Measurements from ENCODE around the gene ACADSB. TPM values are rescaled to one million over a fixed set of nuclear protein-coding genes. Genes with fewer than 3 reads are reported as not detected.
A peak's percentile ranks its signal among the peaks of the same experiment; 100 is the strongest.

Gene ACADSB
- total RNA-seq, 1 experiment from 2014 or later, result 14.5 TPM

DNA sequence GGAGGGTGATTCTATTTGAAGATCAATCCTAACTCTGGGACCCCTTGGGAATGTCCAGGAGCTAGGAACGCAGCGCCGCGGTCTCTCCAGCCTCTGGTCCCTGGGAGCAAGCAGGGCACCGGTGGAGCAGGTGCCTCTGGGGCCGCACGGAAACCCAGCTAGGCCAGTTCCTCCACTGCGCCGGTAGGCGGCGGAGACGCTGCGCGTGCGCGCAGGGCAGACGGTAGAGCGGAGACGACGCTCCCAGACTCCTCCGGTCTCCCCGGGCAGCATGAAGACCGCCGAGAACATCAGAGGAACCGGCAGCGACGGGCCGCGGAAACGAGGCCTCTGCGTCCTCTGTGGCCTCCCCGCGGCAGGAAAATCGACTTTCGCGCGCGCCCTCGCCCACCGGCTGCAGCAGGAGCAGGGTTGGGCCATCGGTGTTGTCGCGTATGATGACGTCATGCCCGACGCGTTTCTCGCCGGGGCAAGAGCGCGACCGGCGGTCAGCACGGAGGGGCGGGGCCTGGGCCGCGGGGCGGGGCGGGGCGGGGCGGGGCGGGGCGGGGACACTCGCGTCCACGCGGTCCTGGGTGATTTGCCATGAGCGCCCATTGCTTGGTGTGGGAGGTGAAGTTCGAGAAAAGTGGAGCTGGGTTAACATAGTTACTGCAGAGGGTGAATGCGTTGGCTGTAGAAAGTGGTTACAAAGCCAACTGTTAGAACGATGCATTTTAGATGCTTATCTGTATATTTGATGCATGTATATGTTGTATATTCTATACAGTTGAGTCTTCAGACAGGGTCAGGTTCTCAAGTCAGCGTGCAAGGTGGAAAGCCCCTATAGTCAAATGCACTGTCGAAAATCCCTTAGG, 28.4 kb upstream of the ACADSB start, which contains the start of gene PSTK (continued):
- TF ChIP-seq ERG (CRISPR knock-in tag; IDR thresholded peaks at IDR 0.05) (no peak), ELF4 (CRISPR knock-in tag; IDR thresholded peaks at IDR 0.05; ENCODE audit: low read depth) (no peak), CREM (CRISPR knock-in tag; IDR thresholded peaks at IDR 0.05) (peak; percentile 97), TEAD4 (CRISPR knock-in tag; IDR thresholded peaks at IDR 0.05) (no peak), CREB1 (CRISPR knock-in tag; IDR thresholded peaks at IDR 0.05) (peak; percentile 67), ZBTB21 (CRISPR knock-in tag; IDR thresholded peaks at IDR 0.05; ENCODE audit: borderline replicate concordance) (no peak), IRF1 (CRISPR knock-in tag; IDR thresholded peaks at IDR 0.05) (peak; percentile 56; the same call in 1 of the 2 replicates), TEAD1 (CRISPR knock-in tag; IDR thresholded peaks at IDR 0.05) (peak; percentile 90), ATF1 (CRISPR knock-in tag; IDR thresholded peaks at IDR 0.05) (no peak), MXD4 (CRISPR knock-in tag; IDR thresholded peaks at IDR 0.05; ENCODE audit: borderline replicate concordance) (no peak), ZNF138 (CRISPR knock-in tag; conservative IDR thresholded peaks at IDR 0.05) (0 out of 2 replicates have a peak, but pooled peaks have one; percentile 54), RELA (CRISPR knock-in tag; IDR thresholded peaks at IDR 0.05; ENCODE audit: borderline replicate concordance) (peak; percentile 77; the same call in 1 of the 2 replicates), FOXJ3 (CRISPR knock-in tag; IDR thresholded peaks at IDR 0.05; ENCODE audit: borderline replicate concordance) (no peak), GABPB1 (CRISPR knock-in tag; IDR thresholded peaks at IDR 0.05) (peak; percentile 59; the same call in 1 of the 2 replicates)
- TF ChIP-seq, protein P1, sequence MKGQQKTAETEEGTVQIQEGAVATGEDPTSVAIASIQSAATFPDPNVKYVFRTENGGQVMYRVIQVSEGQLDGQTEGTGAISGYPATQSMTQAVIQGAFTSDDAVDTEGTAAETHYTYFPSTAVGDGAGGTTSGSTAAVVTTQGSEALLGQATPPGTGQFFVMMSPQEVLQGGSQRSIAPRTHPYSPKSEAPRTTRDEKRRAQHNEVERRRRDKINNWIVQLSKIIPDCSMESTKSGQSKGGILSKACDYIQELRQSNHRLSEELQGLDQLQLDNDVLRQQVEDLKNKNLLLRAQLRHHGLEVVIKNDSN (CRISPR knock-in tag; IDR thresholded peaks at IDR 0.05), result peak; percentile 55; the same call in 1 of the 2 replicates
- TF ChIP-seq, protein P2, sequence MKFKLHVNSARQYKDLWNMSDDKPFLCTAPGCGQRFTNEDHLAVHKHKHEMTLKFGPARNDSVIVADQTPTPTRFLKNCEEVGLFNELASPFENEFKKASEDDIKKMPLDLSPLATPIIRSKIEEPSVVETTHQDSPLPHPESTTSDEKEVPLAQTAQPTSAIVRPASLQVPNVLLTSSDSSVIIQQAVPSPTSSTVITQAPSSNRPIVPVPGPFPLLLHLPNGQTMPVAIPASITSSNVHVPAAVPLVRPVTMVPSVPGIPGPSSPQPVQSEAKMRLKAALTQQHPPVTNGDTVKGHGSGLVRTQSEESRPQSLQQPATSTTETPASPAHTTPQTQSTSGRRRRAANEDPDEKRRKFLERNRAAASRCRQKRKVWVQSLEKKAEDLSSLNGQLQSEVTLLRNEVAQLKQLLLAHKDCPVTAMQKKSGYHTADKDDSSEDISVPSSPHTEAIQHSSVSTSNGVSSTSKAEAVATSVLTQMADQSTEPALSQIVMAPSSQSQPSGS (CRISPR knock-in tag; IDR thresholded peaks at IDR 0.05; ENCODE audit: borderline replicate concordance, low read depth), result peak; percentile 63; the same call in 1 of the 2 replicates
- TF ChIP-seq, protein P3, sequence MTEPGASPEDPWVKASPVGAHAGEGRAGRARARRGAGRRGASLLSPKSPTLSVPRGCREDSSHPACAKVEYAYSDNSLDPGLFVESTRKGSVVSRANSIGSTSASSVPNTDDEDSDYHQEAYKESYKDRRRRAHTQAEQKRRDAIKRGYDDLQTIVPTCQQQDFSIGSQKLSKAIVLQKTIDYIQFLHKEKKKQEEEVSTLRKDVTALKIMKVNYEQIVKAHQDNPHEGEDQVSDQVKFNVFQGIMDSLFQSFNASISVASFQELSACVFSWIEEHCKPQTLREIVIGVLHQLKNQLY (CRISPR knock-in tag; IDR thresholded peaks at IDR 0.05), result no peak

DNA sequence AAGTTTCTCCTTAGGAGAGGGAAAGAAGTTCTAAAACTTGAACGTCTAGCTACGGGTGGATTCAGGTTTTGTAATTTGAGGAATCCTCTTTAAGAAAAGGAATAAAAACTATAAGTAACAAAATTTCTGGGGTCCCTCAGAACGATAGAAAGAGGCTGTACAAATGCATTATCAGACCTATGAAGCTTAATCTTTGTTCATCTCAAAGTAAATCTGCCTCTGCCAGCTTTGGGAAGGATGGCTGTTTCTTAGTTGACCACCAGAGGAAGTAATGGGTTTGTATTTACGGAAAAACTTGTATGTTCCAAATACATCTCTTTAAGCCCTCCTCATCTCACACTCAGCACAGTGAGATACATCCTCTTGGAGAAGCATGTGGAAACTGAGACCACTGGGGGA, 27.7 kb upstream of the ACADSB start:
- Mint-ChIP-seq H3K4me1 (peaks cover 13% of the 10 kb centered on the region), H3K4me3 (peak overlapping the region; percentile 81), H3K27me3 (ENCODE audit: low read depth) (peaks cover 3% of the 10 kb centered on the region; the same call in 1 of the 2 replicates), H3K36me3 (no peaks in the 10 kb centered on the region), H3K9me3 (no peaks in the 10 kb centered on the region), H3K27ac (no peak overlapping the region; the same call in 1 of the 2 replicates)
- ChIA-PET CTCF (interaction anchor here (0.8 to 3.1 kb wide), 11 partner anchors 9 to 332 kb away, joined by 3 to 12 read pairs (median 4); no protein-coding TSS in a partner anchor), POLR2A (no interaction called here)
- no peak for TF ChIP-seq ZNF219 (CRISPR knock-in tag; IDR thresholded peaks at IDR 0.05; ENCODE audit: borderline replicate concordance)
- no peak for TF ChIP-seq CREM (CRISPR knock-in tag; IDR thresholded peaks at IDR 0.05)
- TF ChIP-seq NFE2L1 (CRISPR knock-in tag; IDR thresholded peaks at IDR 0.05), result no peak
- TF ChIP-seq NR3C1 (CRISPR knock-in tag; conservative IDR thresholded peaks at IDR 0.05; ENCODE audit: low read depth), result no peak
- DNase-seq (ENCODE audit: low spot score) (no peak), ATAC-seq (peak; percentile 16; the same call in 1 of the 2 replicates)
